ENCODE measurements around the gene CPNE8.
"Not testable (repeated sequence)": the region's sequence is repeated elsewhere in the genome, so short reads cannot be mapped to it uniquely, and the experiment has no call there.

The CPNE8 gene

GRCh38 chr12:38825006-38825405, 80.4 kb downstream of the CPNE8 start:
- DNase-seq (ENCODE audit: low spot score): no peak

- DNase-seq (ENCODE audit: low spot score): no peak
Measured at GRCh38 chr12:38823738-38824137, 81.7 kb downstream of the CPNE8 start.

DNA sequence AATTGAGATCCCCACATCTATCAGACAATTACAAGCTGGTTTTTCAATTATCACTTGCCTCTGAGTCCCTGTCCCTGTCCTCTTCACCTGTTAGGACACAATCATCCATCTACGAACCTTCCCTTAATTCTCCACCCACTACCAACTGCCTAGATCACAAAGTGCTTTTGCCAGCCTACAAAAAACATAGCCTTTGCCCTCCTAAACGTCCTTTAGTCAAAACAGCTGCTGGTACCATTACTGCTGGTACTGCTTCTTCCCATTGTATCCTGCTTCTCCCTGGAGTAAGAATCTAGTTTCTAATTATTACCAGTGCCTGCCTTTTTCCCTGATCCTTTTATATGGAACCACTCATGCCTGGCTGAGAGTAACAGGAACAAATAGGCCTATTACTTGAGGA, 82.1 kb downstream of the CPNE8 start:
- no peak for DNase-seq (ENCODE audit: low spot score)

- DNase-seq (ENCODE audit: low spot score): no peak
Measured at GRCh38 chr12:38817942-38818341, 87.4 kb downstream of the CPNE8 start.

DNA sequence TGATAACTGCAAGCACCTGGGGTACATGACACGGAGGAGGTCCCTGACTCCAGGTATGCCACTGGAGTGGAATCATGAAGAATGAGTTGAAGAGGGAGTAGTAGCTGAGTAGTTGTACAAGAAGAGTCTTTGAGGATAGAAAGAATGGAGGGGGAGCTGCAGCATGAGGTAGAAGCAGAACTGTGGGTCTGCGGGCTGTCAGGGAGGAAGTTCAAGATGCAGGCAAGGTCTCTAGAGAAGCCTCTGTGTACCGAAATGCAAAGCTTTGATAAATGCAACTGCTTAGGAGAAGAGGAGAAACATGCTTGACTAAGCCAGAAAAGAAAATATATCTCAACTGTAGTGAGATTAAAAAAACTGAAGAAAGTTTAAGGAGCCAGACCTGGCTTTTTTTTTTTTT, 91.5 kb downstream of the CPNE8 start:
- DNase-seq (ENCODE audit: low spot score): no peak

DNA sequence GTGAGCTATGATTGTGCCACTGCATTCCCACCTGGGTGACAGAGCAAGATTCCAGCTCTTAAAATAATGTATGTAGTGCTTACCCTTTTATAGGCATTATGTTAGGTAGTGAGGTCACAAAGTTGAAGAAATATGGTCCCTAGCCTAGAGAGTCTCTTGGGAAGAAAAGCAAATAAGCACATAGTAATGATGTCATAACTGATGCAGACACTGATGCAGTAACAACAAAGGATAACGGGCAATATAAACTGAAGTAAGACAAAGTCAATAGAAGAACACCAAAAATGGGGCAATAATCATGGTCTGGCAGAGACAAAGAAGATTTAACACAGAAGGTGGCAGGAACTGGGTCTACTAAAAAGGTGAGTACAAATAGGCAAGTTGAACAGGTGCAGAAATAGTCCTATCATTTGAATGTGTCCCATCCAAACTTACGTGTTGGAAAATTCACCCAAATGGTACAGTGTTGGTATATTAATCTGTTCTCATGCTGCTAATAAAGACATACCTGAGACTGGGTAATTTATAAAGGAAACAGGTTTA, 93.5 kb downstream of the CPNE8 start:
- DNase-seq (ENCODE audit: low spot score): no peak

- no peak for DNase-seq (ENCODE audit: low spot score)
Measured at GRCh38 chr12:38809832-38810231, 95.6 kb downstream of the CPNE8 start.

DNA sequence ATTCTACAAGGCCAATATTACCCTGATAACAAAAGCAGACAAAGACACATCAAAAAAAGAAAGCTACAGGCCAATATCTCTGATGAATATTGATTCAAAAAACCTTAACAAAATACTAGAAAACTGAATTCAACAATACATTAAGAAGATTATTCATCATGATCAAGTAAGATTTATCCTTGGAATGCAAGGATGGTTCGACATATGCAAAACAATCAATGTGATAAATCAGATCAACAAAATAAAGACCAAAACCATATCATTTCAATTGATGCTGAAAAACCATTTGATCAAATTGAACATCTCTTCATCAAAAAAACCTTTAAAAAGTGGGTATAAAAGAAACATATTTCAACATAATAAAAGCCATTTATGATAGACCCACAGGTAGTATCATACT, 117.3 kb downstream of the CPNE8 start:
- DNase-seq (ENCODE audit: low spot score): no peak

GRCh38 chr12:38785381-38785780, 120.0 kb downstream of the CPNE8 start:
- DNase-seq (ENCODE audit: low spot score): no peak

GRCh38 chr12:38783304-38783703, 122.1 kb downstream of the CPNE8 start:
- no peak for DNase-seq (ENCODE audit: low spot score)

DNA sequence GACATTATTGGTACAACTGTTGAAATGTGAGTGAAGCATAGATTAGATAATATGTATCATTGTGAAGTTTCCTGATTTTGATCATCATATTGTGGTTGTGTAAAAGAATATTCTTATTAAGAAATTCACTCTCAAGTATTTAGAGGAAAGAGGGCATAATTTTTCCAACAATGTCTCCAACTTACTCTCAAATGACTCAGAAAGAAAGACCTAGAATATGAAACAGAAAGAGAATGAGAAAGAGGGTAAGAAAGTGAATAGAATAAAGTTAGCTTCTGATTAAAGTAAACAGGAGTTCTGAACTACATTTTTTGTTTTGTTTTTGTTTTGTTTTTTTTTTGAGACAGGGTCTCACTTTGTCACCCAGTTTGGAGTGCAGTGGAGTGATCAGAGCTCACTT, 123.0 kb downstream of the CPNE8 start:
- DNase-seq (ENCODE audit: low spot score): no peak

- no peak for DNase-seq (ENCODE audit: low spot score)
Measured at GRCh38 chr12:38776647-38777046, 128.7 kb downstream of the CPNE8 start.

GRCh38 chr12:38775457-38775856, 129.9 kb downstream of the CPNE8 start:
- no peak for DNase-seq (ENCODE audit: low spot score)

DNA sequence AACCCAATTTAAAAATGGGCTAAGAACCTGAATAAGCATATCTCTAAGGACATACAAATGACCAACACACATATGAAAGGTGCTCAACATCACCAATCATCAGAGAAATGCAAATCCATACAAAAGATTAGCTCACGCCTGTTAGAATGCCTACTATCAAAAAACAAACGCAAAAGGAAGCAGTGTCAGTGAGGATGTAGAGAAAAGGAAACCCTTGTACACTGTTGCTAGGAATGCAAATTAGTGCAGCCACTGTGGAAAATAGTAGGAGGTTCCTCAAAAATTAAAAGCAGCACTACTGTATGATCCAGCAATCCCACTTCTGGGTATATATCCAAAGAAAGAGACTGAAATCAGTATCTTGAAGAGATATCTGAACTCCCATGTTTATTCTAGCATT, 133.0 kb downstream of the CPNE8 start:
- DNase-seq (ENCODE audit: low spot score): no peak

- DNase-seq (ENCODE audit: low spot score): no peak
Measured at GRCh38 chr12:38771871-38772270, 133.5 kb downstream of the CPNE8 start.

DNA sequence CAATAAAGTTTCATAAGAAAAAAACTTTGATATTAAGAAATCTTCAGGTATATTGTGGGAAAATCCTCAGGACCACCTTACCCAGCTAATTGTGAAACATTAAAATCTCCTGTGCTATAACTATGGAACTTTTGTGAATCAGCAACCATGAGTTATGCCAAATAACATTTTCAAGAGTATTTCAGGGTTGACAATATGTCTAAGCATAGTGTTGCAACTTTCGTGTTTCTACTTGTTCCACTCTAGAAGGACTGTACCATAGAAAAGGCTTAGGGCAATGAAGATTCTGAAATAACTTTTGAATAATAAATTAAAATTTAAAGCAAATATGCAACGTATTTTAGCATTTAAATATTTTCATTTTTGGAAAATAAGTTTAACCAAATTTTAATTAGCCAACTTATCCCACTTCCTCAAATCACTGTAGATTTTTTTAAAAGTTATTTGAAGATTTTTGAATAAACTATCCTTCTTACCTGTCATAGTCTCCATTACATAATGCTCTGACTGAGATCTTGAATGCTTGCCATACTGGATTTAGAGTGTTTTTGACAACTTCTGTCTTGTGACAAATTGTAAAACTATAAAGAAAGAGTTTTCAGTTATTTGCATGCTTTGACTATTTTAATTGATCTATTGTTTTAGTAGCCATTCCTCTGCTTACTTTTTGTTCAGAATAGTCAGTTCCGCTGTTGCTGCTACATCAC, 143.6 kb downstream of the CPNE8 start:
- DNase-seq (ENCODE audit: low spot score): no peak

GRCh38 chr12:38761111-38761510, 144.3 kb downstream of the CPNE8 start:
- no peak for DNase-seq (ENCODE audit: low spot score)

- no peak for DNase-seq (ENCODE audit: low spot score)
Measured at GRCh38 chr12:38759621-38760020, 145.8 kb downstream of the CPNE8 start.

DNA sequence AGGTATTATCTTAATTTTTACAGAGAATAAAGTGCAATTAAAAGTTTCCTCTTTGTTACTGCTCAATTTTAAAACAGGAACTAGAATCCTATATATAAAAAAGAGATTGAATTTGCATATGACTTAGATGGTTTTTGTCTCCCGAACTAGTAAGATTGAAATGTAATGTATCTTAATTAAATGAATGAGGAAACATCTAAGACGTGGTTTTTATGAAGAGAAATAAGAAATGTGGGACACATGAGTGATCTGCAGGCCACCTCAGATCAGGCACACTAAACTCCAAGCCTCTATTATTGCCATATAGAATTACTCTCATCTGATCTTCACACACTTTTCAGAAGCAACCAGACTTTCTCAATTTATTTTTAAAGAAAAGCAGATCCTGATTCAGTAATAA, 158.6 kb downstream of the CPNE8 start:
- DNase-seq (ENCODE audit: low spot score): no peak

DNA sequence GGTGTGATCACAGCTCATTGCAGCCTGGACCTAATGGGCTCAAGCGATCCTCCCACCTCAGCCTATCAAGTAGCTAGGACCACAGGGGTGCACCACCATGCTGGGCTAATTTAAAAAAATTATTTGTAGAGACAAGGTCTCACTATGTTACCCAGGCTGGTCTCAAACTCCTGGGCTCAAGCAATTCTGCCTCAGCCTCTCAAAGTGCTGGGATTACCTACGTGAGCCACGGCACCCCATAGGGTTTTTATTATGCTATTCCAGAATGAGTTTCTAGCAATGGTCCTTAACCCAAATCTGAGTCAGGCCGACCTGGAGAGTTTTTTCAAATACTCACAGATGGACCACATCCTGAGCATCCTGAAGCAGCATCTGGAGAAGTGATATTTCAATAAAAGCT, 159.8 kb downstream of the CPNE8 start:
- DNase-seq (ENCODE audit: low spot score): no peak

- no peak for DNase-seq (ENCODE audit: low spot score)
Measured at GRCh38 chr12:38744041-38744440, 161.3 kb downstream of the CPNE8 start.

DNA sequence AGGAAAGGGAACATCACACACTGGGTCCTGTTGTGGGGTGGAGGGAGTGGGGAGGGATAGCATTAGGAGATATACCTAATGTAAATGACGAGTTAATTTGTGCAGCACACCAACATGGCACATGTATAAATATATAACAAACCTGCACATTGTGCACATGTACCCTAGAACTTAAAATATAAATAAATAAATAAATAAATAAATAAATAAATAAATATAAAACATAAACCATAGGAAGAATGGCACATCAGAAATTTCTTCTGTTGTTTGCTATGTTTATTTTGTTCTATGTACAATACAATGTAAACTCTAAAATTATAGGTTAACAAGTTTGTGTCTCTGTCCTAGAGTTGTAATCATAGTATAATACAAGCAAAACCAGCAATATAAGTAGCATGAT, 162.9 kb downstream of the CPNE8 start:
- not testable (repeated sequence) for DNase-seq (ENCODE audit: low spot score)

DNA sequence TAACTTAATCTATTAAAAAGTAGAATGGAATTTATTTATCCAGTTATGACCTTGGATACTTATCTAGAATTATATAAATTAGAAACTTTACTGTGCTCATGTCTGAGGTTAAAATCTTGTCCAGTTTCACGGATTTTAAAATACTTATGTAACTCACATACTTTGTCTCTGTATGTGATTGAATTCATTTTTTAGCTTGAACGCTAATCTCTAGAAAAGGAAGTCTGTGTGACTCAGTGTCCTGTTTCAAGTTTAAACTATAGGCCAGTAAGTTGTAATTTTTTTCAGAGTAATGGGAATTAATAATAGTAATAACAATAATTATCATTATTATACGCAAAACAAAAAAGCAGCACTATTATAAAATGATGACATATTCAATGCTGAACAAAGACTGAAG, 168.6 kb downstream of the CPNE8 start:
- no peak for DNase-seq (ENCODE audit: low spot score)

DNA sequence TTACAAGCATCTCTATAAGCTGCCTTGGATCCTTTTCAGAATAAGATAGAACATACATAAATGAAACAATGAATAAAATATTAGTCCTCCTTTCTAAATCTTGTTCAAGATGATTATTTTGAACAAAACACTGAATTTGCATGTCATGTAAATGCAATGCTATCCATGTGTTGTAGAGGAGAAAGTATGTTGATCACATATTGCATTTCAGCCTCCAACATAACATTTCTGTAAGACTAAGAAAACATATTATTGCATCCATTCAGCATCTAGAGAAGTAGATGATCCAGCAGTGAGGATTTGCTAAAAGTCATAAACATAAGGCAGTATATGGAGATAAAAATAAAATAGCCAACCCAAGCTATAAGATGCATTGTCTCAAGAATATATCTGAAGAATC, 172.6 kb downstream of the CPNE8 start:
- DNase-seq (ENCODE audit: low spot score): no peak
